Head of caudate nucleus (tissue), 42 donors: Measurements from ENCODE around the gene SNRK.
"Not testable (repeated sequence)": the region's sequence is repeated elsewhere in the genome, so short reads cannot be mapped to it uniquely, and the experiment has no call there.

Experiments
- DNase-seq, 42 donors: peaks; one replicate each; pipeline versions ENCODE4 v3.0.0 to v3.0.0-alpha.2; 2020 to 2021; ENCODE audit warnings: mixed read lengths in 7 of 42
- intact Hi-C: fragments of 100-400 bp; cut with DNase I; formaldehyde crosslinking; loops from one replicate; pipeline ENCODE4 v1.15.0; 2022

SNRK gene

DNA sequence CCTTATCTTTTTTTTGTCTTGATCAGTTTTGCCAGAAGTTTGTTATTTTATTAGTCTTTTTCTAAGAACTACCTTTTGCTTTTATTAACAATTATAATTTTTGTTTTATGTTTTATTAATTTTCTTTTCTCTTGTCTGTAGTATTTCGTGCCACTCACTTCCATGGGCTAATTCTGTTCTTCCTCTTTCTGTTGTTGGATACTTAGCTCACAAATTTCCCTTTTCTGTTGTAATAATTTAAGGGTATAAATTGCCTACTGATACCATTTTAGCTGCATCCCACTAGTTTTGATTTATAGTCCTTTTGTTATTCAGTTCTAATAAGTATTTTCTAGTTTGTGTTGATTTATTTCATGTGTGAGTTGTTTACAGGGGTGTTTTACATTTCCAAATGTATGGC, 48.6 kb downstream of the SNRK start:
- intact Hi-C loops = no loop called here
- DNase-seq = no peak

DNA sequence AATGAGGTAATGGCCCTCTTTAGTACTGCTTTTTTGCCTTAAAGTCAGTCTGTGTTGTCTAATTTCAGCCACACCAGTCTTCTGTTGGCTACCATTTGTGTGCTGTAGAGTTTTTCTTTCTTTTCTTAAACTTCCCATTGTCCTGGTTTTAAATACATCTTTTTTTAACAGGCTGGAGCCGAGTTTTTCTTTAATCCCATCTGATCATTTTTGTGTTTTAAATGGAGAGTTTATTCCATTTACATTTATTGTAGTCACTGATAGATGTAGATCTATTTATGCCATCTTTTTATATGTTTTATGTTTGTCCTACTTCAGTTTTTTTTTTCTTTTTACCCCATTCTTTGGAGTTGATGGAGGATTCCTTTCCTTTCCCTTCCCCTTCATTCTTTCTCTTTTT, 49.5 kb downstream of the SNRK start:
- intact Hi-C loops = no loop called here
- DNase-seq = no peak

DNA sequence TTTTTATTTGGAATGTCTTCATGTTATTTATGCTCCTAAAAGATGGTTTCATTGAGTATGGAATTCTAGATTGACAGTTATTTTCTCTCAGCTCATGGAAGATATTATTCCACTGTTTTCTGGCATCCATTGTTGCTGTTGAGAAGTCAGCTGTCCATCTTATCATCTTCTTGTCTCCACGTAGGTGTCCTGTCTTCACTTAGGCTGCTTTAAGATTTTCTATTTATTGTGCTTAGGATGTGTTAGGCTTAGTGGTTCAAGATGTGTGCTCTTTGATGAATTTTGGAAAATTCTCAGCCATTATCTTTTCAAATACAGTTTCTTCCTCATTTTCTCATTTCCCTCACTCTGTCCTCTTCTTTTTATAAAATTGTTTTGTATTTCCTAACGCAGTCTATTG, 52.0 kb downstream of the SNRK start:
- no peak for DNase-seq
- intact Hi-C loops = no loop called here

DNA sequence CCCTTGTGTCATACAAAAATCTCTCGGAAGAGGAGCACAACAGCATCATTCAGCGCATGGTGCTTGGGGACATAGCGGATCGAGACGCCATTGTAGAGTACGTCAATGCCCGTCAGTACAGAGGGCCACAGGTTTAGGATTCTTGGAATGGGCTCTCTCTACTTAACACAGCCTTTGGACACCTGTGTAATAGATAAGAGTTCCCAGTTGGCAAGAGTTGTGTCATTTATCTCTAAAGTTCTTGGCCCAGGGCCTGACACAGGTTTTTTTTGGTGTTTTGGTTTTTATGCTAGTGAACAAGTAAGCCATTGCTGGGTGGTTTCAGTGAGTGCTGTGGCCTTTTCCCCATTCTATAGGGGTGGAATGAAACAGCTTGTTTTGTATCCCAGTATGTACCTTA, 54.1 kb downstream of the SNRK start:
- intact Hi-C loops = no loop called here
- DNase-seq = no peak

DNA sequence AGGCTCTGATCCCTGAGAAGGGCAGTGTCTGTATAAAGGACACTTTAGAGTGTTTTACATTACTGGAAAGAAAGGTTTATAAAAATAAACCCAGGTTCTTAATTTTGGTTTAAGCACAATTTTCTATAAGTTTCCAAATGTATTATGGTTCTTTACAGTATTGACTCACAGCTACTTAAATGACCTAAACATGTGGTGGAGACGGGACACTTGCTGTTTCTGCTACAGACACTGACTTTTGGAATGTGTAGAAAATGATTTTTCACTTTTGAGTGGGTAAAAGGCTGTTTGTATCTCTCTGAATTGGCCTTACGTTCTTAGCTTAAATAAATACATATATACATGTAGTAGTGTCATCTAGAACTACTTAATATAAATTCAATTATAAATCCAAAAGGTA, 55.4 kb downstream of the SNRK start:
- intact Hi-C loops = no loop called here
- no peak for DNase-seq

DNA sequence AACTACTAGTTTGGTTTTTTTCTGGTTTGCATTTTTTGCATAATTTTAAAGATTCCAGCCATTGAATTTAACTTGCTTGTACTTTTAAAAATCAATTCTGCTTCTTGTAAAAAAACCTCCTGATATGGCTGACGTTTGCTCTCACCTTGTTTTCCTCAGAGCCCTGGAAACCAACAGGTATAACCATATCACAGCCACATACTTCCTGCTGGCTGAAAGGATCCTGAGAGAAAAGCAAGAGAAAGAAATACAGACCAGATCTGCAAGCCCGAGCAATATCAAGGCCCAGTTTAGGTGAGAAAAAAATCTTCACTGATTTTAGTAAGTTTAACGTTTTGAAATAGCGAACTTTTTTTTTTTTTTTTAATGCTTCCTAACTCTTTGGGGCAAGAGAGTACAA, 56.8 kb downstream of the SNRK start:
- intact Hi-C loops = no loop called here
- no peak for DNase-seq

DNA sequence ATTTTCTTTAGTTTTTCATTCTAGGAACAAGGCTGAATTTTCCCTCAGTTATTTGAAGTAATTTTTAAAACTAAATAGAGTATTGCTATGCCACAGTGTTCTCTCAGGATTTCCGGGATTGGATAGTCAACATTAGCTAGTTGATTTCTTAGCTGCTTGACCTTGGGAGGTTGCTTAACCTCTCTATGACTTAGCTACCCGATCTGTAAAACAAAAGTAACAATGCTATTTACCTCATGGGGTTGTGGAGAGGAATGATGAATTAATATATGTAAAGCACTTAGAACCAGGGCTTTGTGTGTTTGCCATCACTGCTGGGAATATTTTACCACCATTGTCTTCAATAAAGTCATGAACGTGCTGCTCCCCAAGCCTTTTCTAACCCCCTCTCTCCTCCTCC, 57.5 kb downstream of the SNRK start:
- intact Hi-C loops = no loop called here
- DNase-seq = no peak

DNA sequence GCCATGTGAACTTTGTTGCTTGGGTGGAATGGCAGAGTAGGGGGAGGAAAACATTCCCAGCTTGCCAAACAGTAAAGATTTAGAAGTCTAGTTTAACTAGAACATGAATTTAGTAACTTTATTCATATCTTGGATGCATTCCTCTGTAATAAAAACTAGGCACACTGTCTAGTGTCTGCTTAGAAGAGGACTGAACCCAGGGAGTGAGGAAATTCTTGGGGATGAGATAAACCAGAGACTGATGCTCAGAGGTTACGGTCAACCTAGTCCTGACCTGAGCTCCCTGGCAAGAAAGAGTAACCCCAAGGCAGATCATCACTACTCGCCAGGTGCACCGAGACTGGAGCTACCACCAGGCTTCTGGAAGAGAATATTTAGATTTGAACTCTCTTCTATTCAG, 58.2 kb downstream of the SNRK start:
- DNase-seq = no peak
- intact Hi-C loops = no loop called here

DNA sequence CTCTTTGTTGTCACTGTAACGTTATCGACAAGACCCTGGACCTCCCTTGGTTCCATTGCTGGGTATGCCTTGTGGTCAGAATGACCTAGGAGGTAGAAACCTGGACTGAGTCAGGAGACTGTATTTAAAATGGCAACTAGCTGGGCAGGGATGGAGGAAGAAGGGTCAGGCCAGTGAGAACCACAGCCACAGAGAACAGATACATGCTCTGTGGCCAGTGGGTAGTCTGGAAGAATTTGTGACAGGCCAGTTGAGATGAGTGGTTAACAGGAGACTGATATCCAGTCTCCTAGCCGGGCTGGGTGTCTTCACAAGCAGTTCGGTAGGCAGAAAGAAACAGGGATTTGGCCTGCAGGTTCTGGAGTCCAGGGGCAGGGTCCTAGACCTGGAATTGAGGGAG, 58.9 kb downstream of the SNRK start:
- intact Hi-C loops = no loop called here

DNA sequence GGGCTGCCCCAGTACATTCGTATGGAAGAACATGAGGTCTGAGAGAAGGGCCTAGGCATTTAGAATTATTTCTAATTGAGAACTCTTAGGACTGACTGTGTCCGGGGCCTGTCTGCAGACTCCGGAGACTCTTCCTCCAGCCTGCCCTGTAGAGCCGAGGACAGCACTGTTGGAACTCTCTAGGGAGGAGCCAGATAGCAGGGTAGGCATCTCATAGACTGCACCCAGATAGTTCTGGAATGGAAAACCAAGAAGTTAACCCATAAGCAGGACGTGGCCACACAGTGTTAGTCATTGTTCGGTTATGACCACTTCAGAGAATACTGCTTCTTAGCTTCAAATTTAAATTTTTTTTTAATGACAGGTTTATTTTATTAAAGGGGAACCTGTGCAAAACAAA, 59.5 kb downstream of the SNRK start:
- no peak for DNase-seq
- intact Hi-C loops = no loop called here

More for the DNA sequence above, 58.9 kb downstream of the SNRK start:
- no peak for DNase-seq

DNA sequence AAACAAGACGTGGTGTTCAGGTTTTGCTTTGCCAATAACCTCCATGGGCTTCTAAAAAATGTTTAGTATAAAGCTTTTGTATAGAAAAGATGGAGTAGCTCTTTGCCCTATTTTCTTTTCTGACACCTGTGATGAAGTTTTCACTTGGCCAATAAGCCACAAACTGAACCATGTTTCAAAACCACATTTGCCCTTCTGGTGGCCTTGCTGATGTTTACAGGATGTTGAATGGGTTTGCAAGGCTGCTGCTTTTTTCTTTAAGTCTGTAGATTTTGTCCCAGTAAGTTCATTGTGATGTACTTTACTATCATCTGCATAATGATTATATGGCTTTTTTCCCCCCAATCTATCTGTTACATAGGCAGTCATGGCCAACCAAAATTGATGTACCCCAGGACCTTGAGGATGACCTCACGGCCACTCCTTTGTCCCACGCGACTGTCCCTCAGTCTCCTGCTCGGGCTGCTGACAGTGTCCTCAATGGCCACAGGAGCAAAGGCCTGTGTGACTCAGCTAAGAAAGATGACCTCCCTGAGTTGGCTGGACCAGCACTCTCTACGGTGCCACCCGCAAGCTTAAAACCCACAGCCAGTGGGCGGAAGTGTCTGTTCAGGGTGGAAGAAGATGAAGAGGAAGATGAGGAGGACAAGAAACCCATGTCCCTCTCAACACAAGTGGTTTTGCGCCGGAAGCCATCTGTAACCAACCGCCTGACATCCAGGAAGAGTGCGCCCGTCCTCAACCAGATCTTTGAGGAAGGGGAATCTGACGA, 60.8 kb downstream of the SNRK start:
- DNase-seq = no peak
- intact Hi-C loops = no loop called here

DNA sequence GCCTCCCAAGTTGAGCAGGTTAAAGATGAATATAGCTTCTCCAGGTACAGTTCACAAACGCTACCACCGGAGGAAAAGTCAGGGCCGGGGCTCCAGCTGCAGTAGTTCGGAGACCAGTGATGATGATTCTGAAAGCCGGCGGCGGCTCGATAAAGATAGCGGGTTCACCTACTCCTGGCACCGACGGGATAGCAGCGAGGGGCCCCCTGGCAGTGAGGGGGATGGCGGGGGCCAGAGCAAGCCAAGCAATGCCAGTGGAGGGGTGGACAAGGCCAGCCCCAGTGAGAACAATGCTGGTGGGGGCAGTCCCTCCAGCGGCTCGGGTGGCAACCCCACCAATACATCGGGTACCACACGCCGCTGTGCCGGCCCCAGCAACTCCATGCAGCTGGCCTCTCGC, 61.4 kb downstream of the SNRK start:
- intact Hi-C loops = no loop called here
- DNase-seq = no peak

DNA sequence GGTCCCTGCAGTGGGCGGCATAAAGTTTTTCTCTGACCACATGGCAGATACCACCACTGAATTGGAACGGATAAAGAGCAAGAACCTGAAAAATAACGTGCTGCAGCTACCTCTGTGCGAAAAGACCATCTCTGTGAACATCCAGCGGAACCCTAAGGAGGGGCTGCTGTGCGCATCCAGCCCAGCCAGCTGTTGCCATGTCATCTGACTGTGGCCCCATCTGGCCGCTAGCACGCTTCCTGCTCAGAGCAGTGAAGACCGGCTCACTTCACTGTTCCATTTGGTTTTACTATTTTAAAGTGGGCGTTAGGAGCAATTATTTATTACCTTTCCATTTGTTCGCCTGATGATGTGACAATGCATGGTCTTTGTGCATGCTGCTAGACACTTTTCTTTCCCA, 62.0 kb downstream of the SNRK start:
- DNase-seq = no peak
- intact Hi-C loops = no loop called here

DNA sequence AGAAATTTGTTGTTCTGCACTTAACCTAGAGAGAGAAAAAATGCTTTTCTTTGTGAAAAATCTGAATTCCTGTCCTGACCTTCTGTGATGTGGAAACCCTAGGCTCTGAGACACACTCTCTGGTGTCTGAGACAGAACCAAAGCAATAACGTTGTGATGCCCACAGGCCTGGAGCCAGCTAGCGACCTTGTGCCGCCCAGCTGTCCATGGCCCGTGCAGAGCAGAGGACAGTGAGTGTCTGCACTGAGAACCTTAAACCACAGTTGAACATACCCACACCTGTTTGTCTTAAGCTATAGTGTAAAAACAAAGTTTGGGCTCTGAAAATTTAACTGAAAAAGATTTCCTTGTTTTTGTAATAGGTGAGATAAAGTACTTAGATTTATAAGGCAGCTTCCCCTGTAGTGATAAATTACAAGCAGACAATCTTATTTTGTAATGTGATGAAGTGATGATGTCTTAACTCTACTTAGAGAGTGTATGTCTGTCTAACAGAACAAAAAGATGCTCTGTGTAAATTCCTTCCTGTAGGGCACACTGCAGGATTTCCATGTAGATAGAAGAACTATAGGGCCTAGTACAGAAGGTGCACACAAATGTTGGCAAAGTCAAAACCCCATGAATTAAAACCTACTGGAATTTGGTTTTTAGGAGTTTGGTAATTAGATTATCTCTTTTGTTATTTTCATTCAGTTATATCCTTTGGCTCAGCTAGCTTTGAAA, 62.7 kb downstream of the SNRK start:
- no peak for DNase-seq

DNA sequence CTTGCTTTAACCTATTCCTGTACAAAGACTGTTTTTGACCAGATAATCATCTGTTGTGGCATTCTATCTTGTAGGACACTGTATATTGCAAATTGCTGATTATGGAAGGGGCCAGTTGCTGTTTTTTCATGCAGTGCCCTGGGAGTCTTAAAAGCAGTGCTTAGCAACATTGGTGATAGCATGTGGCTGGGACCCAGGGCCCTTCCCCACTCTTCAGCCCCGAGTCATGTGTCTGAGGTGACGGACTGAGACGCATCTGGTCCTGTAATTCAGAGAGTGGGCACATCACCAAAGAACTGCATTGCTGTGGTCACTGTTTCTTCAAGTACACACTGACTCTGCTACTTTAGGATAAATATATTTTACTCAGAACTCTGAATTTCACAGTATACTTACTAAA, 63.4 kb downstream of the SNRK start:
- intact Hi-C loops = no loop called here
- DNase-seq = no peak

More for the DNA sequence above, 62.7 kb downstream of the SNRK start:
- intact Hi-C loops = no loop called here

DNA sequence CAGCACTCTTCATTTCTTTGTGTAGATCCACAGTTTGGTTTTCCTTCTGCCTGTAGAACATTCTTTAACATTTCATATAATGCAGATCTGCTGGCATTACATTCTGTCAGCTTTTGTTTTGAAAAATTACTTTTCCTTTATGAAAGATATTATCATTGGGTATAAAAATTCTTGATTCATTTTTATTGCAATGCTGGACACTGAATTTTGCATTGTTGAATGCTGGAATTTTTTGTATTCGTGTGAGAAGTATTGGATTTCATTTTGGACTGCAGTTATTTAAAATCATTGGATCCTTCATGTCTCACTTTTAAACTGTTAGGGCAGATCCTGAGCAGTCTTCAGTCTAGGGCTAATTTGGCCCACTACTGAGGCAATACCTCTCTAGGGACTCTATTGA, 67.1 kb downstream of the SNRK start:
- no peak for DNase-seq
- intact Hi-C loops = no loop called here

DNA sequence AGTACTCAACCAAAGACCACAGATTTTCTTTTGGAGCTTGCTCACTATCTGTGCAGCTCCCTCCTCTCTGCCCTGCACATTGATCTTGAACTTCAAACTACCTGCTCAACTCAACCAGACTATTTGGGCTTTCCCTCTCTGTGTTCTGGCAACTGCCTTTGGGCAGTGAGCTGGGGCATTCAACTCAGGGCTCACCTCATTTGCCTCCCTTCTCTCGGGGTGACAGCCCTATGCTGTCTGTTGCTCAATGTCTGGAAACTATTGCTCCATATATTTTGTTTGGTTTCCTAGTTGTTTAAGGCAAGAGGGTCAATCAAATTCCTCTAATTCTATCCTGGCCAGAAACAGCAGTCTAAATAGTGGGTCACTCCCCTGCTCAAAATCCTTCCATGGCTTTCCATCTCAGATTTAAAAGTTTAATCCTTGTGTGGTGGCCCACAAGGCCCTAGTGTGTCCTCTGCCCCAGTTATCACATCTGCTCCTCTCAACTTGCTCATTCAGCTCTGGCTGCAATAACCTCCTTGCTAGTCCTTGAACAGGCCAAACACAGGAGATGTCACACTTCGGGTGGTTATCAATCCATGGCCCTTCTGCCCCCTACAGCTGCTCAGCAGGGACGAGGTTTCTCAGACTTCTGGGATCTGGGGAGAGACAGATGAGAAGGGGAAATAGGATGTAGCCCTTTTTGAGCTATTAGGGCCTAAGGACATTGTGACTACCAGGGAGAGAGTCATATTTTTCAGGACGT, 67.8 kb downstream of the SNRK start:
- intact Hi-C loops = no loop called here
- DNase-seq = no peak

DNA sequence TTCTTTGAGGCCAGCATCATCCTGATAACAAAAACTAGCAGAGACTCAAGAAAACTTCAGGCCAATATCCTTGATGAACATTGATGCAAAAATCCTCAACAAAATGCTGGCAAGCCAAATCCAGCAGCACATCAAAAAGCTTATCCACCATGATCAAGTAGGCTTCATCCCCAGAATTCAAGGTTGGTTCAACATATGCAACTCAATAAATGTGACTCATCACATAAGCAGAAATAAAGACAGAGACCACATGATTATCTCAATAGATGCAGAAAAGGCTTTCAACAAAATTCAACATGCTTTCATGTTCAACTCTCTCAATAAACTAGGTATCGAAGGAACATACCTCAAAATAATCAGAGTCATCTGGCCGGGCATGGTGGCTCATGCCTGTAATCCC, 69.7 kb downstream of the SNRK start:
- intact Hi-C loops, DNase-seq: not testable (repeated sequence)

DNA sequence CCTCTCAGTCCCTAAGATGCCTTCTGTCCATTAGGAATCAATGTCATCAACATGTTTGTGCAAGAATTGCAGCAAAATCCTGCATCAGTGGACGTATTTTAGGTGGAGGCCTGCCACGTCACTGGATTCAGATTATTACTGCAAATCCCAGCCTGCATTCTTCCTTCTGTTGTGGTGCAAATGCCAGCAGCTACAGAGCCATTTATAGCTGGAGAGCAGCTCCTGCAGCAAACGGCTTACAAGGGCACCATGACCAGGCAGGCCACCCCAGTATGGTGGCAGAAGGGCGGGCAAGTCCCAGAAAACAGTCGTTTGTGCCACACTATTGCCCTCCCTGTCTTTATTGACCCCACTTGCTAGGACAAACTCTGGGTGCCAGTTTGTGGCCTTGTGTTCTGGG, 74.7 kb downstream of the SNRK start:
- intact Hi-C loops = no loop called here
- DNase-seq = no peak

DNA sequence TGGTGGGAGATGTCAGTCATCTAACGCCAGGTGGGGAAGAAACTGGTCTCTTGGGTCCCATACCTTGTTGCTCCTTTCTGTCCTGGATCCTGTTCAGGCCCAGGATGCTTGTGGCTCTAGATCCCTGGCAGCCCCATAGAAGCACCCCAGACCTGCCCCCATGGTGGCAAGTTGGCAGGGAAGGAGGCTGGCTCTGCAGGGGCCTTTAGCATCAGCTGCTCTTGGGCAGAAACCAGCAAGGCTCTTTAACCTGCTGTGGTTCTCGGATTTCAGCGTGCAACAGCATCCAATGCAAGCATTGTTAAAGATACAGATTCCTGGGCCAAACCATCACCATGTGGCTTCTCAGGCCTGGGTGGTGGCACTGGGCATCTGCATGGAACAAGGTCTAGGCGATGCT, 75.8 kb downstream of the SNRK start:
- no peak for DNase-seq
- intact Hi-C loops = no loop called here
